Activated CD4-positive, alpha-beta T cell treated with anti-CD3 and anti-CD28 coated beads for 4 hours (primary cell): Measurements from ENCODE around the gene FSTL4.

ENCODE experiments used
- DNase-seq, 2 donors: peaks; one replicate each; pipeline ENCODE4 v3.0.0-alpha.2; 2020

Gene FSTL4

GRCh38 chr5:133202066-133202665 lies 410.2 kb downstream of the FSTL4 start:
- DNase-seq = no peak

- no peak for DNase-seq
Observed at GRCh38 chr5:133201310-133201709, 411.0 kb downstream of the FSTL4 start.

- DNase-seq = no peak
Observed at GRCh38 chr5:133200256-133200655, 412.1 kb downstream of the FSTL4 start.

- no peak for DNase-seq
Observed at GRCh38 chr5:133199417-133200178, 412.7 kb downstream of the FSTL4 start.

GRCh38 chr5:133198511-133198910 lies 413.8 kb downstream of the FSTL4 start:
- DNase-seq = no peak

- DNase-seq = no peak
Observed at GRCh38 chr5:133196441-133197085, 415.8 kb downstream of the FSTL4 start.

- DNase-seq = no peak
Observed at GRCh38 chr5:133195250-133195649, 417.1 kb downstream of the FSTL4 start.

- no peak for DNase-seq
Observed at GRCh38 chr5:133193794-133194193, 418.5 kb downstream of the FSTL4 start.

GRCh38 chr5:133192716-133193115 lies 419.6 kb downstream of the FSTL4 start:
- DNase-seq = no peak

GRCh38 chr5:133189881-133190280 lies 422.5 kb downstream of the FSTL4 start:
- DNase-seq = no peak

GRCh38 chr5:133179405-133179804 lies 432.9 kb downstream of the FSTL4 start:
- DNase-seq = no peak

GRCh38 chr5:133170756-133171387 lies 441.5 kb downstream of the FSTL4 start:
- DNase-seq = peak; percentile 33 to 42

- no peak for DNase-seq
Observed at GRCh38 chr5:133164759-133165158, 447.6 kb downstream of the FSTL4 start.

- no peak for DNase-seq
Observed at GRCh38 chr5:133163839-133164238, 448.5 kb downstream of the FSTL4 start.

GRCh38 chr5:133159543-133159942 lies 452.8 kb downstream of the FSTL4 start:
- no peak for DNase-seq

- no peak for DNase-seq
Observed at GRCh38 chr5:133155326-133155969, 456.9 kb downstream of the FSTL4 start.

- no peak for DNase-seq
Observed at GRCh38 chr5:133154274-133155075, 457.9 kb downstream of the FSTL4 start.

- DNase-seq = no peak
Observed at GRCh38 chr5:133150909-133151544, 461.3 kb downstream of the FSTL4 start.

- no peak for DNase-seq
Observed at GRCh38 chr5:133149345-133149744, 463.0 kb downstream of the FSTL4 start.

- no peak for DNase-seq
Observed at GRCh38 chr5:133147815-133148567, 464.4 kb downstream of the FSTL4 start.

GRCh38 chr5:133147411-133147810 lies 464.9 kb downstream of the FSTL4 start:
- no peak for DNase-seq
